Measurements from ENCODE around the gene KAT14.

GRCh38 chr20:18233408-18233943, 95.8 kb downstream of the KAT14 start:
- TF ChIP-seq POLR2A (IDR thresholded peaks at IDR 0.05) (no peak), CTCF (IDR thresholded peaks at IDR 0.05) (no peak), EP300 (IDR thresholded peaks at IDR 0.05) (no peak), POLR2AphosphoS5 (IDR thresholded peaks at IDR 0.05) (no peak)

Data from gastroesophageal sphincter (tissue), 3 donors.